Activated T-cell treated with anti-CD3 and anti-CD28 coated beads for 1 hour (primary cell): Measurements from ENCODE around the gene GABRG3.

Experiments
- DNase-seq: peaks from one replicate; pipeline ENCODE4 v3.0.0-alpha.2; 2020; ENCODE audit warnings: low read depth

The GABRG3 gene

GRCh38 chr15:27065151-27065550 is 94.2 kb downstream of the GABRG3 start:
- DNase-seq = no peak

DNA sequence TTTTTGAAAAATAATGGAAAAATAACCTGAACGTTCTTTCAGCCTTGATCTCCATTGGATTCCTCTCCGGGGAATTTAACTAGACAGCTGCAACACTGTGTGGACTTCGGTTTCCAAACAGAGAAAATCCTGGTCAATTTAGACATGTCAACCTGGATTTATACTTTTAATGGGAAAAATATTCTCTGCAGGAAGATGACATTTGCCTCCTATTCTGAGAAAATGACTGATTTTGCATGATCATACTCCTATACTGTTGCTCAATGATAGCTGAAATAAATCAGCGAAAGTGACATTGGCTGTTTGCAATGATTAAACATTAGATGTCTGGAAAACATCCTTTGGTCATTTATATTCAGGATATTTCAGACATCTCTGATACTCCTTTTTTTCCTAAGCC is 94.8 kb downstream of the GABRG3 start:
- no peak for DNase-seq

DNA sequence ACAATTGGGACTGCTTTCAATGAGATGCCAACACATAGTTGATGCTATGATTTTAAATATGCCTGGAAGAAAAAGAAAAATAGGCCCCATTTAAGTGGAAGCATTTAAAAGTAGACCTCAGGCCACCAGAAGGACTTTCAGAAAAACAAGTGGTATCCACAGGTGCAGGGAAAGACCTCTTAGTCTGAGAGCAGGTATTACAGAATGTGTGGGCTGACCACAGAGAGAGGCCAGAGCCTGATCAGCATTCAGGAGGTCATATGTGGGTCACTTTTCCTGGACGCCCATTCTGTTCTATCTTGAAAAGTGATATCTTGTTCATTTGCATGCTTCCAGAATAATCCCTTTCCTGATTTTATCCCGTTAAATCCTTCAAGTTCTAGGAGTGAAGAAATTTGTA is 95.5 kb downstream of the GABRG3 start:
- DNase-seq = no peak

DNA sequence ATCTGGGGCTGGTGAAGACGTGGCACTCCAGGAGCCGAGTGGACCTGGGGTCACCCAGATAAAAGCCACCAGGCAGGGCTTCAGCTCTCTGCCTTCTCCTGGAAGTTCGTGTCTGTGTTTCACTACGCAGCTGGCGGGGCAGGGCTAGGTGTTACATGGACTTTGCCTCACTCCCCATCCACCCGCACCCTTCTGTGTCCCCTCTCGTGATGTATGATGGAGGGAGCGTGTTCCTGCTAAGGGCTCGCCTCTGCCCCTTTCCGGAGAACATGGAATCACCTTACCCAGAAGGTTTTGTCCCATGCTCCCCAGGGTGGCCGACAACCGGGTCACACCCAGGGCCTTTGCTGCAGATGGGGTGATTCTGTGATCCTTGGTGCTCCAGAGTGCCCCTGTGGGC is 96.2 kb downstream of the GABRG3 start:
- DNase-seq = no peak

- no peak for DNase-seq
Measured at GRCh38 chr15:27070841-27071240, 99.9 kb downstream of the GABRG3 start.

DNA sequence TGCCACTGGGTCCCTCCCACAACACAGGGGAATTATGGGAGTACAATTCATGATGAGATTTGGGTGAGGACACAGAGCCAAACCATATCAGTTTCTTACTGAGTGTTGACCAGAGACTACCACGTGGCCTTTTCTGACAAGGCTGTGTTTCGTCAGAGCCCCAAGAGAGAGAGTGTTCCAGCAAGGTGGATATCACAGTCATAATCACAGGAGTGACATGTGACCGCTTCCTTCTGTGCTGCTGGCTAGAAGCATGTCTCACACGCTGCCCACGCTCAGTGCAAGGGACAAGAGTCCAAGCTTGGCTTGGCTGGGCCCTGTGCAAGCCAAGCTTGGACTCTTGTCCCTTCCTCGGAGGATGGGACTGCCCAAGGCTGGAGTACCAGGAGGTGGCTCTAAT is 103.2 kb downstream of the GABRG3 start:
- no peak for DNase-seq

DNA sequence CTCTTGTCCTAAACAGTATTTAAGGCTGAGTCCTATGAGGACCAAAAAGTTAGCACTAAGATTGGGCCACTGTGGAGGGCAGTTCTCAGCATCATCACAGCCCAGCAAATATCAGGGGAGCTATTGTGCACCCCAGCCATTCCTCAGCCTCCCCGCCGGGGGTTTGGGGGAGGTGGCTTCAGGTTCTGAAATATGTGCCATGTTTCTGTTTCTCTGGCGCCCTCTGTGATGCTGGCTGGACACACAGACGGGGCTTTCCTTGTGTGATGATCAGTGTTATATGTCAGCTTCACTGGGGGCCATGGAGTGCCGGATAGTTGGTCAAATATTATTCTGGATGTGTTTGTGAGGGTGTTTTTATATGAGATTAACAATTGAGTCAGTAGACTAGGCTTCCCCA is 106.8 kb downstream of the GABRG3 start:
- no peak for DNase-seq

DNA sequence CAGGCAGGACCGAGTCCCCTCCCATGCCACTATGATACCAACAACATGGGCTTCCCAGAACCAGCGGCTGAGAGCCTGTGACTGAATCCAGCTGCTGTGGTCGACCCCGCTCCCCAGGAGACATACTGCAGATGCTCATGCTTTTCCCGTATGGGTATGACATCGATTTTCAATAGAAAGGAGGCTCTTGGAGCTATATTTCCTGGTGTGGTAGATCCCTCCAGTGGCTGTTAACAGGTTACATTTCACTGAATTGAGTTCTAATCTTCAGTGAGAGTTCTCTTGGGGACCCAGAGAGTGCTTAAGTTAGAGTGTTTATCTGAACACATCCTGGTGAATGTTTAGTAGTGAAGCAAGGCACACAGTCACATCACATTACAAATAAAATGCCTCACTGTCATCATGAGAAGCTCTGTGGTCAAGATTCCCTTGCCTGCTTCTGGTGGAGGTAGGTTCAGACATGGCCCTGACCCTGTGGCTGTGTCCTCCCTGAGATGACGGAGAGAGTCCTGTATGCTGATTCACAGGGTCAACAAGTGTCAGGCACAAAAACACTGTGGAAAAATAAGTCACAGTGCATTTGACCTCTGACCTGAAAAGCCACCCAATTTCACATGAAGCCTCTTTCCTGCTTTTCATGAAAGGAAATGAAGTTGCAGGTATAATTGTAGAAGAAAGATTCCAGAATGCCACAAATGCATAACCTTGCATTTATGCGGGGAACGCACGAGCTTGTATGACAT is 110.9 kb downstream of the GABRG3 start:
- no peak for DNase-seq

GRCh38 chr15:27082526-27082925 is 111.5 kb downstream of the GABRG3 start:
- no peak for DNase-seq

- no peak for DNase-seq
Measured at GRCh38 chr15:27084844-27085243, 113.9 kb downstream of the GABRG3 start.

DNA sequence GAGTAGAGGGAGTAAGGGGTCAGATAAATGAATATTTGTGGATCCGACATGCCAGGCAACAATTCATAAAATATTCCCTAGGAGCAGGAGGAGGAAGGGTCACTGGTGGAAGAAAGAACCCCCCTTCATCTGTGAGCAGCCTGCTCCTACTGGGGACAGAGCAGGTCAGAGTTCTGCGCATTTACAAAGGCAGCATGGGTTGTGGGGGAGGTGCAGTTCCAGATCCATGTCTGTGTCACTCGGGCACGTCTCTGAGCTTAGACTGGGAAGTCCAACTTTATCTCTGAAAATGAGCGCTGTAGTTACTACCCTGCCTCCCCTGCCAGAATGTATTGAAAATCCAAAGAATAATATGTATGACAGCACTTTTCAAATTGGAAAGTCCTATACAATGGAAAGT is 115.2 kb downstream of the GABRG3 start:
- no peak for DNase-seq

GRCh38 chr15:27086805-27087204 is 115.8 kb downstream of the GABRG3 start:
- no peak for DNase-seq

DNA sequence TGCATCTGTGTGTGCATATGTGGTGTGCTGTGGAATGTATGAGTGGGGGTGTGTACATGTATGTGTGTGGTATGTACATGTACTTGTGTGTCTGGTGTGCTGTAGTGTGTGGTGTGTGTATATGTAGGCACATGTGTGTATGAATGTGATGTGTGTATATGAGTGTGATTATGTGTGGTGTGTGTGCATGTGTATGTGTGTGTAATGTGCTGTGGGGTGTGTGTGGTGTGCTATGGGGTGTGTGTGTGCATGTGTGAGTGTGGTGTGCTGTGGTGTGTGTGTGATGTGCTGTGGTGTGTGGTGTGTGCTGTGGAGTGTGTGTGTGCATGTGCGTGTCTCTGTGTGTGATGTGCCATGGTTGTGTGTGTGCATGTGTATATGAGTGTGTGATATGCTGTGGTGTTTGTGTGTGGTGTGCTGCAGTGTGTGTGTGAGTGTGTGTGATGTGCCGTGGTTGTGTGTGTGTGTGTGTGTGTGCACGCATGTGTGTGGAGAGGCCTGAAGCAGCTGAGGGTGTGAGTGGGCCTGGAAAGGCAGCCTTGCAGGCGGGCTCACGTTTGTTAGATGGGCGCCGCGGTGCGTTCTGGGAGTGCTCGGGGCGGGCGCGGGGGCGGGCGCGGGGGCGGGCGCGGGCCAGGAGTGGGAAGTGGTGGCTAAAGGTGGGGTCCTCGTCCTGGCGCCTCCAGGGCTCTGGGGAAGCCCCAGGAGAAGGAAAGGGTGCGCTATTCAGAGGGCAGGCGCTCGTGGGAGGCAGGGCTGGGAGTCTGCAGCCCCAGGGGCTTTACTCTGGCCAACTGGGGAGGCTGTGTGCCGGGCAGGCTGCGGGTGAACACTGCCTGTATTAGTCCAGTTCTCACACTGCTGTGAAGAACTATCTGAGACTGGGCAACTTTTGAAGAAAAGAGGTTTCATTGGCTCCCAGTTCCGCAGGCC is 116.9 kb downstream of the GABRG3 start:
- DNase-seq = no peak

DNA sequence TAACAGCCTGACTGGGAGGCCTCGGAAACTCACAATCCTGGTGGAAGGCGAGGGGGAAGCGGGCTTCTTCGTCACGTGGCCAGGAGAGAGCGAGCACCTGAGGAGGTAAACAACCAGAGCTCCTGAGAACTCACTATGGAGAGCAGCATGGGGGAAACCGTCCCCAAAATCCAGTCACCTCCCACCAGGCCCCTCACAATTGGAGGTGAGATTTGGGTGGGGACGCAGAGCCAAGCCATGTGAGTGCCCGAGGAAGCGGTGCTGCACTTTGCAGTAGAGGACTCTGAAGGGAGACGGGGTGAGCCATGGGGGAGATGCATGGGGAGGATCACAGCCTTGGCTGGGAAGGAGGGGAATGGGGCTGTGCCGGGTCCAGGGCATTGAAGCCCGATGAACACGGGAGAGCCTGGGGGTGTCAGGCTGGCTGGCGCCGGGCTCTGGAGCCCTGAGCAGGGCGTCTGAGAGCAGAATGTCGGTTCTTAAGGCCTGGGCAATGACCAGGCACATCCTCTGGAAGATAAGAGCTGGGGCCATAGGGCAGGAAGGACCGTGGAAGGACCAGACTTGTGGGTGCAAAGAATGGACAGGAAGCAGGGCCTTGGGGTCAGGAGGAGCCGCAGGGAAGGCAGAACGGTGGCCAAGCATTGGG is 117.7 kb downstream of the GABRG3 start:
- no peak for DNase-seq

DNA sequence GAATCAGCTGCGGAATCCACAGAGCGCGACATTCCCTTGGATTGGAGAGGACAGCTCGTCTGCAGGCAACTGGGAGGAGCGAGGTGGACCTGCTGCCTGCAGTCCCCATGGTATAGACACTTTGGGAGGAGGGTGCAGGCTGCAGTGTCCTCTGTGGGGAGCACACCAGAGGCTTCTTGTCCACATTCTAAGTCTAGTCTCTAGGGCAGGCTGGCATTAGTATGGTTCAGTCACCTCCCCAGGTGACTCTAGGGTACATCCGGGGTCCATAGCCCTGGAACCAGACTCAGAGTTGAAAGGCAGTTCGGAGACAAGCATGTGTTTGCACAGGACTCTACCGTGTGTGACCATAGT is 118.2 kb downstream of the GABRG3 start:
- DNase-seq = no peak

- no peak for DNase-seq
Measured at GRCh38 chr15:27089676-27090075, 118.7 kb downstream of the GABRG3 start.

GRCh38 chr15:27091270-27091940 is 120.4 kb downstream of the GABRG3 start:
- no peak for DNase-seq

DNA sequence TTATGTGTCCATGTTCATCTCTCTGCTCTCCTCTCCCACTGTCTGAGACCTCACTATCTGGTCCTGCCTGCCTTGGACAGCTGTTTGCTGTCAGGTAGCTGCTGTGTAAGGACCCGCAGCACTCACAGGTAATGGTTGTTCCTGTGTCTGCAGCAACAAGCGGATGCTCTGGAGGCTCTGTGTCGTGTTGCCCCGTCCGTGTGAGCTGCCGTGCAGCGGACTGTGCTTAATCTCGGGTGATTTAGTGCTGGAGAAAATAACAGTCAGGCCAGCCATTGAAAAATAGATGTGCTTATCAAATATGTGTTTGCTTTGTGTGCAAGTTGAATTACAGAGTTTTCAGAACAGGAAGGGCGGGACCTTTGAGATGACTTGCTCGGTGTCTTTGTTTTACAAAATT is 121.4 kb downstream of the GABRG3 start:
- no peak for DNase-seq

GRCh38 chr15:27094235-27094634 is 123.3 kb downstream of the GABRG3 start:
- no peak for DNase-seq

DNA sequence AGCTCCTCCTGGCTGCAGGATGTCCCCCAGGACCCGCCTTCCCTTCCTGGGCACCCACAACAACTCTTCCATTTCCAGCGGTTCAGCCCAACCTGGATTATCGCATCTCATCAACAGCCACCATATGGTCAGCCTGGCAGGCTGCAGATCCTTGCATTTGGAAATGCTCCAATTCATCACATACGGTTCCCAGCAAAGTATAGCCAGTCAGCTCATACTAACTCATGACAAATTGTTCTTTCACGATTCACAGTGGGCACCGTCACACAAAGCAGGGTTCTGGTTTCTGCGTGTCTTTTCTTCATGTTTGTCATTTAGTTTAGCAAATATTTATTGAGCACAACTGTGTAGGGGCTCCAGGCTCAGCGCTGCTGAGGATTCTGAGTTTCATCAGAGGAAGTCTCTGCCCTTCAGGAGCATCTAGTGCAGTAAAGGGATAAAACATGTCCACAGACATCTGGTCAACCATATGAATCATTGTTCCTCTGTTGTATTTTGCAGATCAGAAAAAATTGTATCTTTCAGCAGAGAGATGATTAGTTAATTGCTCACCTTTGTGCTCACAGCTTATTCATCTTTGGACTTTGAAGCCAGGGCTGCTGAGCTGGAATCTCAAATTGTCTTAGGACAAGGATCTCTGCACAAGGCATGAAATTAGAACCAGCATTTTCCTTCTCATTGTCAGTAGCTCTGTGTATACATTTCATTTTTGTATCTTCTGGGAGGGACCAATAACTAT is 125.1 kb downstream of the GABRG3 start:
- no peak for DNase-seq

DNA sequence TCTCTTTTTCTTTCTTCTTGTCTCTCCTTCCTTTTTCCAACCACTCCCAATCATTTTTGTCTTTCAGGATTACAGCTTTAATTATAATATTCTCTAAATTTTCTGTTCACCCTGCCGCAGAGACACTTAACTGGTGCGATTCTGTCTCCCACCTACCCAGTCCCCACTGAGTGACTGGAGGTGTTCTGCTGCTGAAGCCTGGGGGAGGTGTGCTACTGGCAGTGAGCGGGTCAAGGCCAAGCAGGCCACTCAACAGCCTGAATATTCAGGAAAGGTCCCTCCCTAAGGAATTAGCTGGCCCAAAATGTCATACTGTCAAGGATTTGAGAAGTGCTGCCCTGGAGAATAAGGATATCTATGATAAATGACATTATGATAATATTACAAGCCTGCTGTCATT is 126.5 kb downstream of the GABRG3 start:
- DNase-seq = no peak

- DNase-seq = no peak
Measured at GRCh38 chr15:27101982-27102381, 131.0 kb downstream of the GABRG3 start.
